Measurements from ENCODE around the gene TIAM2. TPM values are rescaled to one million over a fixed set of nuclear protein-coding genes. Genes with fewer than 3 reads are reported as not detected.

TIAM2 gene
- polyA plus RNA-seq, 1 donor: 13.7 TPM

DNA sequence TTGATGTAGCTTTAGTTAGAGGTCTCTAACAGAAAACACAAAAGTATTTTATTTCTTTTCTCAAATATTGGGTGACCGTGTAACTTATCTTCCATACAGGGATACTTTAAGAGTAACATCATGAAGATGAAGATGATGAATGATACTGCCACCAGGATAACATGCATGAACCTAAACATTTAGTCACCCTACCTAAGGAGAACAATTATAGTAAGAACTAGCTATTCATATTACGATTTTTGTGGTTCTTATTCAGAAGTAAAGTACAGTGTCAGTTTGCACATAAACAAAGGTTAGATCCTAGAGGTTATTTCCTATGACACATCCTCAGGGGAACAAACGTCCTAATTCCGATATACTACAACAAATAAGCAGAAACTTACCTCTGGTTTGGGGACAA is 289.7 kb downstream of the TIAM2 start:
- no peak for DNase-seq (ENCODE audit: low read depth)

DNA sequence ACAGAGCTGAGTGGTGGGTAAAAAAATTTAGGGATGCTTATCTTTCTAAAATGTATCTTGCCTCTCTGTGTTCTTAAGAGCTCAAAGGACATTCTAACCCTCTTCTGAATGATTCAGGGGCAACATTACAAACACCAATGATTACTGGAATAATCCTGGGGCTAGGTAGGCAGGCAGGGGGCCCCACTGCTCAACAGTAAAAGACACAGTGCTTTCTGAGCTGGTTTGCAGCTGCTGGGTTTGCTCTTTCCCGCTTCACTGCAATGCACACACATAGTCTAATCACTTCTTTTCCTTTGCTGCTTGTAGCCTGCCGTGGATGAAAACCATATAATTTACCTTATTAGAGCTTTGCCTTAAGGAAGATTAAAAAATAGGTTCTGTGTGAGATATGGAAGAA is 292.6 kb downstream of the TIAM2 start:
- DNase-seq (ENCODE audit: low read depth): no peak

GRCh38 chr6:155290491-155290890 is 295.4 kb downstream of the TIAM2 start:
- DNase-seq (ENCODE audit: low read depth): no peak

GRCh38 chr6:155291291-155291690 is 296.2 kb downstream of the TIAM2 start:
- no peak for DNase-seq (ENCODE audit: low read depth)

DNA sequence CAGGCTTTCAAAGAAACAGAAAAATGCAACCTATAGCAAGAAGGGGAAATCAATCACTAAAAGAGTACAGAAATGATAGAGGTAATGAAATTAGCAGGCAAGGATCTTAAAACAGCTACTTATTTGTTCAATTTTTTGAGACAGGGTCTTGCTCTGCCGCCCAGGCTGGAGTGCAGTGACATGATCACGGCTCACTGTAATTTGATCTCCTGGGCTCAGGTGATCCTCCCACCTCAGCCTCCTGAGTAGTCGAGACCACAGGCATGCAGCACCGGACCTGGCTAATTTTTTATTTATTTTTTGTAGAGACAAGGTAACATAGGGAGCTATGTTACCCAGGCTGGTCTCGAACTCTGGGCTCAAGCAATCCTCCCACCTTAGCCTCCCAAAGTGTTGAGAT is 297.6 kb downstream of the TIAM2 start:
- DNase-seq (ENCODE audit: low read depth): no peak

DNA sequence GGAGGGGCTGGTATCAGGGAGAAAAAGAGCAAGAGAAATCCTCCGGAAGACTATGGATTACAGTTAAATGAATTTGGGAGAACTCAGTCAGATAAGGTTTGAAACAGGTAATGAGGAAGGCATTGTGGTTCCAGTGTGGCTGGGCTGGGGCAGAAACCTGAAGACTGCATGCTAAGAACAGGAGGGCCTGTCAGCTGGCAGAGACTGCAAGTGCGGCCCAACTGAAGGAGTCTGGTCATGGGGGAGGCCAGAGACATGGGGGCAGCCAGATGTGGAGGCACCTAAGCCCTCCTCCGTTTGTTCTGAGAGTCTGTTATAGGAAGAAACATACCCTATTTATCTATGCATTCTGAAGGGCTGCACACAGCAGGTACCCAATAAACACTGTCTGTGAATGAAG is 302.6 kb downstream of the TIAM2 start:
- no peak for DNase-seq (ENCODE audit: low read depth)

DNA sequence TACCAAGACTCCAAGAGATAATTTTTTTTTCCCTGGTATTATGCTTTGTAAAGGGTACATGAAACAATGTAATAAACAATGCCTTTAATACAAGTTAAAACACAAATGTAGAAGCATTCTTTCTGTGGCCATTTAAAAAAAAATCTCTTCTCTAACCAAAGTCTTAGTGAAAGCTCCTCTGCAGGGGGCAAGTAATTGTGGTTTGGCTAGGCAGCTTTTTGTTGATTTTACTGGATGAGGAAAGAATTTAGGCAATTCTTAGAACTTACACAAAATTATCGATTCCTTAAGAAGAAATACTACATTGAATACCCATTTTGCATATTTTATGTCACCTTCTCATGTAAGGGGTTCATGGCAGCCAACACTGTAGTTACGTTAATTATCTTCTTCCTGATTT is 306.8 kb downstream of the TIAM2 start:
- no peak for DNase-seq (ENCODE audit: low read depth)

- no peak for DNase-seq (ENCODE audit: low read depth)
Measured at GRCh38 chr6:155303361-155303870, 308.3 kb downstream of the TIAM2 start.

GRCh38 chr6:155306958-155307357 is 311.8 kb downstream of the TIAM2 start:
- DNase-seq (ENCODE audit: low read depth): no peak
